T-helper 2 cell treated with Interferon-gamma antibody and Interleukin-4, amounts not matched to agents 5 μg/mL and 100 μg/mL, for 36 hours (primary cell): ENCODE measurements around the gene CDK10.

Experiments
- DNase-seq: peaks from one replicate; pipeline ENCODE4 v3.0.0; 2021; ENCODE audit warnings: low spot score
- H3K27ac Mint-ChIP-seq: one replicate; pipeline ENCODE4 v1.8.0; 2021; ENCODE audit warnings: mild to moderate bottlenecking, mixed read lengths
- H3K27me3 Mint-ChIP-seq: one replicate; pipeline ENCODE4 v1.8.0; 2021; ENCODE audit warnings: low read depth, mixed read lengths
- H3K36me3 Mint-ChIP-seq: one replicate; pipeline ENCODE4 v1.8.0; 2021; ENCODE audit warnings: low read depth, mixed read lengths
- H3K4me1 Mint-ChIP-seq: one replicate; pipeline ENCODE4 v1.8.0; 2021; ENCODE audit warnings: low read depth, mixed read lengths
- H3K4me3 Mint-ChIP-seq: one replicate; pipeline ENCODE4 v1.8.0; 2022; ENCODE audit warnings: mild to moderate bottlenecking, moderate library complexity, mixed read lengths
- H3K9me3 Mint-ChIP-seq: one replicate; pipeline ENCODE4 v1.8.0; 2021; ENCODE audit warnings: mixed read lengths

The CDK10 gene

GRCh38 chr16:89736554-89736953 lies 50.1 kb downstream of the CDK10 start:
- Mint-ChIP-seq H3K36me3 (peaks cover 85% of the 10 kb centered on the region), H3K27ac (peak overlapping the region; percentile 75), H3K27me3 (no peaks in the 10 kb centered on the region), H3K4me1 (peaks cover 19% of the 10 kb centered on the region), H3K9me3 (no peaks in the 10 kb centered on the region), H3K4me3 (peak overlapping the region; percentile 27)
- DNase-seq = no peak

DNA sequence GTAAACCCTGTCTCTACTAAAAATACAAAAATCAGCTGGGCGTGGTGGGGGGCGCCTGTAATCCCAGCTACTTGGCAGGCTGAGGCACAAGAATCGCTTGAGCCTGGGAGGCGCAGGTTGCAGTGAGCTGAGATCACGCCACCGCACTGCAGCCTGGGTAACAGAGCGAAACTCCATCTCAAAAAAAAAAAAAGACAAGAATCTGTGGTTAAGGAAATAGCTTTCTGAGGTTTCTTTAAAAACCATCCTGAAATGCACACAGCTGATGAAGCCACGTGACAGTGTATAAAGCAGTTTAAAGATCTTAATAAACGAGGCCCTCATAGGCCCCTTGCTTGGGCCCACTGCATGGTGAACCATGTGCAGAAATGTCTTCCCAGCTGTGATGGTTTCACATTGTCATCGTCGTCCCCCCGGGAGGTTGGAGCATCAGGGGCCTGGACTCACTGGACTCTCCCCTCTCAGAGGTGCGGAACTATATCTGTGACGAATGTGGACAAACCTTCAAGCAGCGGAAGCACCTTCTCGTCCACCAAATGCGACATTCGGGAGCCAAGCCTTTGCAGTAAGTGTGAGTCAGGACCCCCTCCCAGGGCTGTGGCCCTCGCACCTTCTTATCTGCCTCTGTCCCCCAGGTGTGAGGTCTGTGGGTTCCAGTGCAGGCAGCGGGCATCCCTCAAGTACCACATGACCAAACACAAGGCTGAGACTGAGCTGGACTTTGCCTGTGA lies 51.0 kb downstream of the CDK10 start:
- Mint-ChIP-seq H3K27ac (peak overlapping the region; percentile 75), H3K36me3 (peaks cover 79% of the 10 kb centered on the region), H3K27me3 (no peaks in the 10 kb centered on the region), H3K4me3 (peak overlapping the region; percentile 34), H3K9me3 (no peaks in the 10 kb centered on the region), H3K4me1 (peaks cover 15% of the 10 kb centered on the region)
- DNase-seq = peak; percentile 53

- H3K4me3 Mint-ChIP-seq = peak overlapping the region; percentile 26
- H3K36me3 Mint-ChIP-seq = peaks cover 78% of the 10 kb centered on the region
- no peaks in the 10 kb centered on the region for H3K27me3 Mint-ChIP-seq
- H3K27ac Mint-ChIP-seq = peak overlapping the region; percentile 63
- no peaks in the 10 kb centered on the region for H3K9me3 Mint-ChIP-seq
- peaks cover 15% of the 10 kb centered on the region for H3K4me1 Mint-ChIP-seq
- DNase-seq = no peak
These were observed 51.5 kb downstream of the CDK10 start for GRCh38 chr16:89738072-89738377.

DNA sequence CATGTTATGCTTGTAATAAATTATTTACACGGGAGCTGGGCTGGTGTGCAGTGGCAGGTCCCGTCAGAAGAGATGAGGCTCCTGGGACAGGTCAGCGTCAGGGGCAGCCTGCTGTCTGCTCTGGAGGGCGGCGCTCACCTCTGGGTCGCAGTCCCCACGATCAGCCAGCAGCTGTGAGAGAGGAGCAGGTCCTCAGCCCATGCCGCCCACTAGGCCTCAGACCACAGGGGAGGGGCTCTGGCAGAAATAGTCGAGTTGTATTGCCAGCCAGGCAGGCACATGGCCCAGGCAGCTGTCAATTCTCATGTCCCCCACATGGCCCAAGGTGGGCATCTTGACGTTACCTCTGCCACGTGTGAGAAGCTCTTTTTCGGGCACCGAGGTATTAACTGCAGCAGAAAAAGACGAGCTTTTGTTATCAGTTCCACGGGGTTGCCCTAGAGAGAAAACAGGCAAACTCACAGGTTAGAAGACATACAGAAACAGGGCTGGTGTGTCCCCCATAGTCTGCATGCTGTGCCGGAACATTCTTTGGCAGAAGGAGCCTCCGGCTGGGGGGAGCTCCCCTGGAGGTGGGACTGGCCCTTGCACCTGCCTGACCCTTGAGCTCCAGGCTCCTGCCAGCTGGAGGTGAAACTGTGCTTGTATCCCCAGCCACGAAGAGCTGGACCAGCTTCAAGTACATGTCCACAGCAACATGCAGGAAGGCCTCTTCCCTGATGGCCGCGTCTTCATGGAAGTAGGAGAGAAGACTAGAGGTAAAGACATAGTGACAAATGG lies 52.2 kb downstream of the CDK10 start:
- no peaks in the 10 kb centered on the region for H3K27me3 Mint-ChIP-seq
- H3K4me1 Mint-ChIP-seq = peaks cover 15% of the 10 kb centered on the region
- DNase-seq = no peak
- H3K9me3 Mint-ChIP-seq = no peaks in the 10 kb centered on the region
- peaks cover 74% of the 10 kb centered on the region for H3K36me3 Mint-ChIP-seq
- peak overlapping the region; percentile 10 for H3K27ac Mint-ChIP-seq
- no peak overlapping the region for H3K4me3 Mint-ChIP-seq

- peaks cover 71% of the 10 kb centered on the region for H3K36me3 Mint-ChIP-seq
- H3K4me1 Mint-ChIP-seq = peaks cover 15% of the 10 kb centered on the region
- no peaks in the 10 kb centered on the region for H3K27me3 Mint-ChIP-seq
- H3K9me3 Mint-ChIP-seq = no peaks in the 10 kb centered on the region
- no peak overlapping the region for H3K4me3 Mint-ChIP-seq
- peak overlapping the region; percentile 10 for H3K27ac Mint-ChIP-seq
- DNase-seq = no peak
These were observed 52.9 kb downstream of the CDK10 start for GRCh38 chr16:89739383-89739782.

GRCh38 chr16:89741342-89742014 lies 55.0 kb downstream of the CDK10 start:
- H3K27ac Mint-ChIP-seq = no peak overlapping the region
- H3K4me1 Mint-ChIP-seq = peaks cover 13% of the 10 kb centered on the region
- no peaks in the 10 kb centered on the region for H3K9me3 Mint-ChIP-seq
- no peaks in the 10 kb centered on the region for H3K27me3 Mint-ChIP-seq
- no peak overlapping the region for H3K4me3 Mint-ChIP-seq
- H3K36me3 Mint-ChIP-seq = peaks cover 58% of the 10 kb centered on the region
- DNase-seq = no peak

DNA sequence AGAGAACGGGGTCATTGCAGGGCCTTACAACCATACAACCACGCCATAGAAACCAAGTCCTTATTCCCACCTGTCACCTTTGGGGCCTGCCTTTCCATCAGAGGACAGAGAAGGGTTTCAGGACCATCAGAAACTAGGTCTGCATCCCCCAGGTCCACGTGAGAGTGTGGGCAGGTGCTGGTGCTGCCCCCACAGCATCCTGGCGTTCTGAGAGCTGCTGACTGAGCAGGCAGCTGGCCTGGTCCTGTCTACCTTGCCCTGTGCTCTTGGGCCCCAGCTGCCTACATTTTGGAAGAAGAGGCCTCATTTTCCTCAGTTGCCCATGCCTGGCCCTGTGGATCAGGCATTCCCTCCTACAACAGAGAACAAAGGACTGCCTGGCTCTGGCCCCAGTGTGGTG lies 56.5 kb downstream of the CDK10 start:
- H3K36me3 Mint-ChIP-seq = peaks cover 47% of the 10 kb centered on the region
- no peak overlapping the region for H3K4me3 Mint-ChIP-seq
- peak overlapping the region; percentile 36 for H3K27ac Mint-ChIP-seq
- no peaks in the 10 kb centered on the region for H3K27me3 Mint-ChIP-seq
- DNase-seq = no peak
- no peaks in the 10 kb centered on the region for H3K9me3 Mint-ChIP-seq
- H3K4me1 Mint-ChIP-seq = peaks cover under 1% of the 10 kb centered on the region

DNA sequence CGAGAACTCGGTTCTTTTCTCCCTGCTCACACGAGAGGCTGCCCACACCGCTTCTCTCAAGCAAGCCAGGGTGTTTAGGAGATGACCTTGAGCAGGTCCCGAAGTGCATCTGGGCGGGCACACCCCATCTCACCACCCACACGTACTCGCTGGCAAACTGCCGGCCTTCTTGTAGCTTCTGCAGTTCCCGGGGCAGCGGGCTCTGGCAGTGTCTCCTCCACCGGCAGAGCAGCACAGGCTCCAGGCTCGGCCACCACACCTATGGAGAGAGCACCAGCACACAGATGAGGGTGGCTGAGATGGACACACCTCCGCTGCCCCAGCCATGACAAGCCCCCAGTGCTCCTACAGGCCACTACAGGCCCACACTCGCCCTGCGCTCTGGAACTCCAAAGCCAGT lies 58.3 kb downstream of the CDK10 start:
- peaks cover 3% of the 10 kb centered on the region for H3K4me1 Mint-ChIP-seq
- H3K36me3 Mint-ChIP-seq = peaks cover 43% of the 10 kb centered on the region
- DNase-seq = no peak
- no peaks in the 10 kb centered on the region for H3K27me3 Mint-ChIP-seq
- no peaks in the 10 kb centered on the region for H3K9me3 Mint-ChIP-seq
- H3K27ac Mint-ChIP-seq = no peak overlapping the region
- no peak overlapping the region for H3K4me3 Mint-ChIP-seq
